Hypothalamus (tissue), 51 donors: ENCODE data around the gene CCT6B.
"Not testable (repeated sequence)": the region's sequence is repeated elsewhere in the genome, so short reads cannot be mapped to it uniquely, and the experiment has no call there.

Experiments
- DNase-seq, 51 donors: peaks; one replicate each; lab custom pipeline; 2025; lab: John Stamatoyannopoulos, UW

Gene CCT6B

GRCh38 chr17:34980681-34981537 lies 19.6 kb upstream of the CCT6B start:
- DNase-seq, result peak in 47 of 51 donors; percentile 46 to 98 (median 79)

GRCh38 chr17:34980353-34980680 lies 19.1 kb upstream of the CCT6B start, which contains the start of gene LIG3:
TSS of gene LIG3 (plus strand) at chr17:34980512. CDS start at chr17:34983006, 2,494 bp downstream.
- peak; percentile 65 to 98 (median 88) for DNase-seq

- no peak for DNase-seq
These were observed 18.5 kb upstream of the CCT6B start for GRCh38 chr17:34979650-34980352.

- no peak for DNase-seq
These were observed 17.9 kb upstream of the CCT6B start for GRCh38 chr17:34979153-34979552.

GRCh38 chr17:34974794-34975785 lies 13.8 kb upstream of the CCT6B start:
- DNase-seq, result no peak

- no peak for DNase-seq
These were observed 12.9 kb upstream of the CCT6B start for GRCh38 chr17:34974179-34974578.

- no peak for DNase-seq
These were observed 2.8 kb downstream of the CCT6B start for GRCh38 chr17:34958438-34958837.

GRCh38 chr17:34950780-34951179 lies 10.5 kb downstream of the CCT6B start:
- DNase-seq, result not testable (repeated sequence)

GRCh38 chr17:34930283-34930682 lies 31.0 kb downstream of the CCT6B start:
- DNase-seq, result no peak

- no peak for DNase-seq
These were observed 34.6 kb downstream of the CCT6B start for GRCh38 chr17:34926661-34927060.

GRCh38 chr17:34920676-34921075 lies 40.6 kb downstream of the CCT6B start:
- no peak for DNase-seq

GRCh38 chr17:34917381-34917780 lies 43.9 kb downstream of the CCT6B start:
- DNase-seq, result no peak

- DNase-seq, result no peak
These were observed 45.1 kb downstream of the CCT6B start for GRCh38 chr17:34916120-34916519.

- DNase-seq, result no peak
These were observed 48.3 kb downstream of the CCT6B start for GRCh38 chr17:34913001-34913400.

- no peak for DNase-seq
These were observed 52.2 kb downstream of the CCT6B start for GRCh38 chr17:34909040-34909439.

- DNase-seq, result no peak
These were observed 58.3 kb downstream of the CCT6B start for GRCh38 chr17:34902831-34903547.

GRCh38 chr17:34899643-34900291 lies 61.5 kb downstream of the CCT6B start:
- no peak for DNase-seq

GRCh38 chr17:34895383-34895782 lies 65.9 kb downstream of the CCT6B start:
- peak in 3 of 51 donors; percentile 2 to 7 (median 6) for DNase-seq

- DNase-seq, result peak in 1 of 51 donors; percentile 5
These were observed 66.3 kb downstream of the CCT6B start for GRCh38 chr17:34894964-34895363.
